SIG-M5 treated with dmso at 0.1 percent for 504 hours (cell line): ENCODE results near the gene VAC14.

Experiments used
- DNase-seq: peaks from one replicate; lab custom pipeline; 2025; ENCODE audit not compliant: unreplicated experiment; lab: John Stamatoyannopoulos, UW

The VAC14 gene

DNA sequence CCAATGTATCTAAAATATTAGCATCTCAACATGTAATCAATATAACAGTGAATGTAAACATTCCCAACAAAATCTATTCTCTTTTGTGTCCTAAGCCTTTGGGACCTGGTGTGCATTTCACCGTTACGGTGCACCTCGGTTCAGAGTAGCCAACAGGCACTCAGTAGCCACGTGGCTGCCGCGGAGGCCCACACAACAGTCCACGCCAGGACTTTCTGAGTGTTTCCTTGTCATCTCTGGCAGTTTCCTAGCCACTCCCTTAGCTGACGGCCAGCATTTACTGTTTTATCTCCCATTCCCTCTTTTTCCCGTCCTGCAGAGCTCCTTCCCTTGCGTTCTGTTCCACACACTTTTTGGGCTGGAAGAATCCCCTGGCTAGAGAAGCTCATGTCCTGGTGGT is 36.3 kb downstream of the VAC14 start:
- no peak for DNase-seq

DNA sequence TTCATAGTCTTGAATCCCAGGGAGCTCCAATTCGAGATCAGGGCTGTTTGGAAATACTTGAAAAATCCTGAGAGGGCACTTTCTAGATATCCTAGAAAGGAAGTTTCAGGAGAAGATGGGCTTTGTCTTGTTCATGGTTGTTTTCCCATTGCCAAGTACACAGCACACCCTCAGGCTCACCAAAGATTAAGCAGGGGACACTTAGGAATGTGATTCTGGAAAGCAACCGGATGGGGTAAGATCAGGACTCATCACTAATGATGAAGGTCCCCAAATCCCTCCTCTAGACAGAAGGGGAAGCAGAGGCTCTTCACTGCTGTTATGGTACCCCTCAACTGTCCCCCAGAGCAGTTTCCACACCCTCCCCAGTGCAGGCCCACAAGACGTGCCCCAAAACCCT is 40.7 kb downstream of the VAC14 start:
- no peak for DNase-seq

DNA sequence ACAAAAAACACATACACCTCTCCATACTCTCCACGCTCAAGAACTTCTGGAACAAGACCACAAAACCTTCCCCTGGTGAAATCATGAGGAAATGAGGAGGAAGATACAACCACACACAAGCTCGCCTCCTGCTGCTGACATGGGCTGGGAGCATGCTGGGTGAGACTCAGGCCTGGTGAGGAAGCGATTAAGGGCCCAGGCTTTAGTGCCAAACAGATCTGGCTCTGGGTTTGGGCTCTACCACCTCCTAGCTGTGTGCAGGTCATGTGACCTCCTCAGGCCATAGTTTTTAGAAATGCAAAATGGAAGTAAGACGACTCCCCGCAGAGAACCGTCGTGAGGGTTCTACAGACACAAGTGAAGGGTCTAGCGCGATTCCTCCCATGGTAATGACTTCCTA is 41.3 kb downstream of the VAC14 start:
- no peak for DNase-seq

DNA sequence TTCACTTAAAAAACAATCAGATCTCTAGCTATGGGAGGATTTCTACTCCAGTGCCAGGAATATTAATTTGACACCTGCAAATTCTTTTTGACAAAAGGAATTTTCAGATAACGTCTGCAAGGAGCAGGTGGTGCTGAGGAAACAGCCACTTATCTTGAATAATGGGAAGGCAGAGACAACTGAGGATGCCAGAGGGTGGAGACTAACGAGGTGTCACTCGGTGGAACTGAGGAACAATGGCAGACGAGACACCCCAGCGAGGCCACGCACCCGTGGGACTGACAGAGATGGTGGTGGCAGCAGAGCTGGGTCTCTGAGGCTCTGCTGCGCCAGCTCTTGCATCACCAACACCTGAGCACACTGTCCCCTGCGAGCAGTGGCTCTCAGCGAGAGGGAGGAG is 42.2 kb downstream of the VAC14 start:
- DNase-seq: no peak

DNA sequence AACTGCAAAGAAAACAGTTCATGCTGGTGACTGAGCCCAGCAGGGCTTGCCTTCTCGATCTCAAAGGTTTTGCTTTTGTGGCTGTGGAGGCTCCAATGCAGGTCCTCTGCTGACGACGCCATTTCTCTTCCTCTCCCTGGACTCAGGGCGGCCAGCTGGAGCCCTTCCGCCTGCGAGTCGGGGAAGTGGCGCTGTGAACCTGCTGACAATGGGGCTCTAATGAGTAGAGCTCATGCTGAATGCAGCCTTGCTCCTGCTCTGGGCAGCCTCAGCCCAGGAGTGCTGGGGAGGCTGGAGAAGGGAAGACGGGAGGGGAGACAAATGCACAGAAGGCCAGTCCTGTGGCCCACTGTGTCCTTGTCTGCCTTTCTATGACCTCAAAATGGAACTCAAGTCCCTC is 43.8 kb downstream of the VAC14 start:
- no peak for DNase-seq

DNA sequence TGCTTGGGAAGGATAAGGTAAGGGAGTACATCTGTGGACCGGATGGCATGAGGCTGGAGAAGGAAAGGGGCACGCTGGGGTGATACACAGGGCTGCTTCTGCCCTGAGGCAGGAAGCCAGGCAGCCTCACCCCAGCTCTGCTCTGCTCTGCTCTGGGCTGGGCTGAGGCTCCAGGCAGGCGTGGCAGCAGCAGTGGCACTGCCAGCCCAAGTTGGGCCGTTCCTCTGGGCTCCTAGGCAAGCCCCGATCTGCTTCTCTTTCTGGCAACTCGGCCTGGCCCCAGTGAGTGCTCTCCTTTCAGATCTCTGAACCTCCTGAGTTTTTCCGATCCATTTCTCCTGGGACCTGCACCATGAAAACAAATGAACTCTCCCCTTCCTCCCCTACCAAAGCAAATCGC is 44.9 kb downstream of the VAC14 start:
- no peak for DNase-seq

DNA sequence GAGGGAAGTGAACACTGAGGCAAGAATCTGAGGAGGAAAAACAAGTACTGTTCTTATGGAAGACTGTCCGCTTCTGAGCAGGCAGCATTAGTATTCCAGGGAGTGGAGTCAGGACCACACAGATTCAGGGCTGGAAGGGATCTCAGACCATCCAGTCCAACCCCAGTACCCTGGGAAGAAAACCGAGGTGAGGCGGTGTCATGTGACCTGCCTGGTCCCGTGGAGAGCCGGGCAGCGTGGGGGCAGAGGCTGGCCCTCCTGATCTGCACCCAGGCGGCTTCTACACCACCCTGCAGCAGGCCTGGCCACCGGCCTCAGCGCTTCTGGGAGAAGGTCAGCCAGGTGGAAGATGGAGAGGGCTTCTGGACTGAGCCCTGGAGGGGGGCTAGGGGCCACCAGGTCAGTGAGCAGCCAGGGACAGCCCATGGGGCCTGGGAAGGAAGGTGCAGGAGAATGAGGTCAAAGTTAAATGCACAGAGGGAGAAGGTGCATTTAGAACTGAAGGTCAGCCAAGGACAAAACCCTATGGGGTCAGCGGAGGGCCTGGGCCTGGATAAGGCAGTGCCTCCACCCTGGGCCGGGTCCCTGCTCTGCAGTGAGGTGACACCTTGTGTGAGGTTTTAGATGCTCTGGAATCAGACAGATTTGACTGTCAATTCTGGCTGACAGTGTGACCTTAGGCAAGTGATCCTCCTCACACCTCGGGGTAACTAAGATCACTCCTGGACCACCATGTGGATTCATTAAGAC is 45.9 kb downstream of the VAC14 start:
- no peak for DNase-seq

DNA sequence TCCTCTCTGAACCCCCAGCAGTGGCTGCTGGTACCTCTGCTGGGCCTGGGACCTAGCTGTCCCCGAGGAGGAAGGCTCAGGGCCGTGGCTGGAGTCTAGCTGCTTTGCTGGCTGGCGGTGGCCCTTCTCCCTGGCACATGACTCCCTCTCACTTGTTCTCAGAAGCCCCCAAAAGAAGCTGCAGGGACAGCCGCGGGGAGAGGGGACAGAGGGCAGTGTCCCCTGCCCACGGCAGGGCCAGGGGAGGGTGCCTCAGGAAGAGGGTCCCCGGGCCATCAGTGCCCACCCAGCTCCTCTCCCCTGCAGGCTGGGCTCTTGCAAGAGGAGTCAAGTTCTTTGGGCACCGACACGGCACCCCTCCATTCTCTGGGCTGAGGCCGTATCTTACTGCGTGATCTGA is 46.6 kb downstream of the VAC14 start:
- no peak for DNase-seq

DNA sequence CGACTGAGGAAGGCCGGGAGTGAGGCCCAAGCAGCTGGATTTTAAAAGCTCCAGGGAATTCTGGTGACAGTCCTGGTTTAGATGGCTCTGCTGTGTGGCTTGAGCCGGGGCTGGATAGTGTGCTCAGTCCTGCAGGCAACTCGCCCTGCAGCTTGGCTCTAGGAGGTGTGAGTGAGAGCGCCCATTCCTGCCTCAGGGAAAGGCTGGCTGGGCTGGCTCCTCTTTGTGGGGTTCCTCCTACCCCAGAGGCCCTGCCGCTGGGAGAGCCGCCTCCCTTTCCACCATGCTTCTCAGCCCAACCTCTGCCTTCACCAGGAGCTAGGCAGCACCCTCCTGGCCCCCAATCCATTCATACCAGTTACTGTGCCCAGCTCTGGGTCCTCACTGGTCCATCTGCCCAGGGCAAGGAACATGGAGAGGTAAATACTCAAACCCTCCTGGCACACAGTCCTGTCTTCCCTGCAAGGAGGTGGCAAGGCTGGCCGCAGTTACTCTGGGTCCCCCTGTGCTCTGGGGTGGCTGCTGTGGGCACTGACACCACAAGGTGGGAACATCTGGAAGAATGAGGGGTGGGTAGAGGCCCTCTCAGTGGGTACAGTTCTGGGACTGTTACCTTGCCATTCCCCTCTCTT is 47.1 kb downstream of the VAC14 start:
- no peak for DNase-seq

DNA sequence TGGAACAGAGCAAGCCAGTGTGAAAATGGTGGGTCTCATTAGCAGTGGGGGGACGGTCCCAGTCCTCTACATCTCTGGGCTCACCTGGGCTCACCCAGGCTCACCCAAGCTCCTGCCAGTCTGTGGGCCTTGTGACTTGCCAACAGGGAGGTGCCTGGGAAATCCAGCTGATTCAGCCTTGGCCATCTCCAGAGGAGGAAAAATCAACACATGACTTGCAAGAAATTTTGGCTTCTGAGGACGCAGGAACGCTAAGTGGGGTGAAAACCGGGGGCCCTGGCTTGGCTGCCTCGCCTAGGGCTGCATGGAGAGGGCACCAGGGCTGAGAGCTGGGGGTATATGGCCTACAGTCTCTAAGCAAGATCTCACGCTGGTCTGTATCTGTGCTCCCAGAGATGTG is 47.7 kb downstream of the VAC14 start:
- DNase-seq: no peak

DNA sequence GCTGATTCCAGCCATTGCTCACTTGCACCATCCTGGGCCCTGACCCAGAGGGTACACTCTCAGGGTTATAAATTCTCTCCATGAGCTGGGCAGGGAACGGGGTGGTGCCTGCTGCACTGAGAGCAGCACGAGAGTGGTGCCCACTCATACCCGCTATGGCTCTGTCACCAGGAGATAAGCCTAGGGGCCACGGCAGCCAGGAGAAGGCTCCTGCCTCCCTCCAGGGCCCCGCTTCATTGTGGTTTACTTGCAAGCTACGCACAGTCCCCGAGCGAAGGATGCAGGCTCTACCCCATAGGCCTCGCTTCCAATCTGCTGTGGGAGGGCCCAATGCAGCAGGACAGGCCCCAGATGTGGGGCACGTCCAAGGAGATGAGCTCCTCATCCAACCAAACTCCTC is 48.5 kb downstream of the VAC14 start:
- DNase-seq: no peak

DNA sequence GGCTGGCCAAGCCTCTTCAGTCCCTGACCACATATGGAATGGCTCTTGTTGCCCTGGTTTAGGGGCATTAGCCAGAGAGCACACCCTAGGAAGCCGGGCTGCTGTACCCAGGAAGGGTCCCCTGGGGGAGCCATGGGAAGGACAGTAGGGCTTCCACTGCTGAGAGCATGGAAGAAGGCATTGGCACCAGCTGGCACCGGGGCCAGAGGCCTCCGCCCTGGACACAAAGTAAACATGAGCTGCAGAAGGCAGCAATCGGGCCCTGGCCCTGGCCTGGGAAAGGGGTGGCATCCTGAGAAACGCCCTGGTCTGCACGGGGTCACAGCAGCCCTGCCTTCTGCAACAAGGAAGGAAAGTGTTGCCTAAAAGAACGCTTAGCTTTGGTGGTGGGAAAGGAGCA is 49.4 kb downstream of the VAC14 start:
- no peak for DNase-seq

DNA sequence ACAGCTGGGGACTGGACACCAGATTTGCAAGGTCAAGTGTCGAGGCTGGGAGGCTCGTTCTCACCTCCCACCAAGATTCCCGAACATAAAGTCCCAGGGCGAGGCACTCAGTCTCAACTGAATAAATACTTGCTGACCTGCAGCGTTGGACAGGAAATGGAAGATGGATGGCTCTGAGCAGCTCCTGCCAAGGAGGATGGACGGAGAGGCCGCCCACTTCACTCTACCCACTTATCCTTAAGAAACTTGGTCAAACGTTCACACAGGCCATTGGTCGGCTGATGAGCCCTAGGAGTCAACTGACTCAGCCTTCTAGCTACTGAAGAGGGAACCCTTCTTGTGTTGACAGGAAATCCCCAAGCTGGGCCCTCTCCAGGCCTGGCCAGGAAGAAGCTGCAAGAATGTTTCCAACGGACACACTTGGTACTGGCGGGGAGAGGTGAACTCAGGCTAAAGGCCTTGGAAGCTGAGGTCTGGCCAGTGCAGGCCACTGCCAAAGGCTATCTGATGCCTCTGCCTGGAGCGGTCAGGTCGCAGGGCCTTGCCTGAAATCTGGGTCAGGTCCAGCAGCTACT is 50.0 kb downstream of the VAC14 start:
- DNase-seq: no peak

DNA sequence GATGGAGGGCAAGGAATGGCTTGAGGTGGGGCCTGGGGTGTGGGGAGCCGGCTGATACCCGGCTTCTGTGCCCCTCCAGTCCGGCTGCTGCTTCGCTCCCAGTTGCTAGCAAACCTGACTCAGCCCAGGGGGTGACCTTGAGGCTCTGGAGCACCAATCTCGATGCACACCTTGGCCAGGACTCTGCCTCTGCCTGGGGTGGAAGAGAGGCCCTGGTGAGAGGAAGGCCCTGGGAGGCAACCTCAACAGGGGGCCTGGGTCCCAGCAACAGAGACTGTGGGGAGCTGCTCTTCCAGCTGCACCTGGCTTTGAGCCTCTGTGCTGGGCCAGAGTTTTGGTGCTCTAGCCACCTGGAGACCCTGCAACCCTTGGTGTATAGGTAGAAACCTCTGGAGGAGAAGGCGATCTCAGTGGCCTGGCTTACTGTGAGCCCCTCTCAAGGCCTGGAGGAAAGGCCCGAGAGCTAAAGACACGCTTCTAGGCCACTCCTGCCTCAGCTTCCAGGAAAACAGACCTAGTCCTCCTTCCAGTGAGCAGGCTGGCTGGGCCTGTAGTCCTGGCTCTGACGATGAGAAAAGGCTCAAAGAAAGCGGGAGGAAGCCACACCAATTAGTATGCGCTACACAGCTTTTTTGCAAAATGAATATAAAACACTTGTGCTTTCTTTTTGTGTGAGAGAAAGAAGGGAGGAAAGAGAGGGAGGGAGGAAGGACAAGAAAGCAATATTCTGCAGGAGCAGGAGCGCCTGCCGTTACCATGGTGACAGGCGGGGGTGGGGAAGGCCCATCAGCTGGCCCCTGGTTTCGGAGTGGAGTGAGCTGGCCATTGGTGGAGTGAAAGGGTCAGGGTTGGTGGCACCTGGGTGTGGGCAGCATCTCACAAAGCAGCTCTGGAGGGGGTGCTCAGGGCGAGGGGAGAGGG is 51.0 kb downstream of the VAC14 start:
- DNase-seq: no peak

DNA sequence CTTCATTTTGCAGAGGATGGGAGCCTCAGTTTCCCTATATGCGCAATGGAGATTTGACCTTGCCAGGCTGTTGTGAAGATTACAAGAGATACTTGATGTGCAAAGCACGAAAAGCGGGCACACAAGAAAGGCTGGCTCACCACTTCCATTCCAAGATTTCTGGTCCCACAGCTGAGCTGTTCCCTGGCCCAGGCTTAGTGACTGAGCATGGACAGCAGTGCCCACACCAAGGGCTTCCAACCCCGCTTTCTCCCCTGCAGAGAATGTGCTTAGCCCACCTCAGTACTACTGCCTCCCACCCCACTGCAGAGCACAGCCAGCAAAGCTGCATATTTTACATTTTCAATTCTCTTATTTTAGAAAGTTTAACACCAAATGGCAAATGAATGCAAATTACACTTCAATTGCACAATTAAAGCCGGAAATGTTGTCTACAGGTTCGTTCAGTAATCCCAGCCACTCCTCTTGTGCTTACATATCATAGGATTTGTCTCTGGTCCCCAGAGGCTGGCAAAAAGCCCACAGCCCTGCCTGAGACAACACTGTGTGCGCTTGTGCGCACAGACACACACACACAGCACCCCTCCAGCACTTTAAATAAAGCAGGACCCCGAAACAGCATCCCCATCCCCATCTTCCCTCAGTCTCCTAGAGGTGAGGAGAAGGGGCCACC is 51.8 kb downstream of the VAC14 start:
- DNase-seq: no peak

DNA sequence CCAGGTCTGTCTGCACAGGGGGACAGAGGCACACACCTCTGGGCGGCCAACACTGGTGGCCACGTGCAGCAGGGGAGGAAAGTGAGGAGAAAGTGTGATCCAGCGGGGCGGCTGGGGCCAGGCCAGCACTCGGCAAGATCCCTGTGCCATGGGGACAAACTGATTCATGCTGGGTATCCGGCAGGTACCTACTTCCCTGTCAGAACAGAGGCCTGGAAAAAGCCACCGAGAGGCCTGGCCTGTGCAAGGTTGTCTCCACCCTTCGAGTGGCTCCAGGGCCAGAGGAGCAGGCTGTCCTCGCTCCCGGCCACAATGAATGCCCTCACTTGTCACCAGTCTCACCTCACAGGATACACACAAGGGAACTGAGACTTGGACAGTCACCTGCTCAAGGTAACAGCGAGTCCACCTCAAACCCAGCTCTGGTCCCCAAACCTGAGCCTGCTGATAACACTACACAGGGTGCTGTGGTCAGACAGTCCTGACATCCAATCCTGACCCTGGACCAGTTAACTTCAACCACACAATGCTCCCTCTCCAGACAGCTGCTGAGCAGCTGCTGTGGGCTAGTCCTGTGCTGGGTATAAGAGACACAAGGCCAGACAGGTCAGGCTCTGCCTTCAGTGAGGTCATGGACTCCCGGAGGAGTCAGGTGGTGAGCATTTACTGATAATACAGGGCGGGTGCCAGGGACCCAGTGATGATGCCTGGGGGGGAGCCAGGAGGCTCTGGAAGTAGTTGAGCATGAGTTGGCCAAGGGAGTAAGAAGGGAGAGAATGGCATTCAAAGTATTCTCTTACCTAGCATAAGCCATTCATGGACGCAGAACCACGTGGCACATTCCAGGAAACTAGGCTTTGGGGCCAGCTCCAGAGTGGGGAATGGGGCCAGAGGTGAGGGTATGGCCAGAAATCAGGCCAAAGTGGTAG is 53.0 kb downstream of the VAC14 start:
- no peak for DNase-seq

DNA sequence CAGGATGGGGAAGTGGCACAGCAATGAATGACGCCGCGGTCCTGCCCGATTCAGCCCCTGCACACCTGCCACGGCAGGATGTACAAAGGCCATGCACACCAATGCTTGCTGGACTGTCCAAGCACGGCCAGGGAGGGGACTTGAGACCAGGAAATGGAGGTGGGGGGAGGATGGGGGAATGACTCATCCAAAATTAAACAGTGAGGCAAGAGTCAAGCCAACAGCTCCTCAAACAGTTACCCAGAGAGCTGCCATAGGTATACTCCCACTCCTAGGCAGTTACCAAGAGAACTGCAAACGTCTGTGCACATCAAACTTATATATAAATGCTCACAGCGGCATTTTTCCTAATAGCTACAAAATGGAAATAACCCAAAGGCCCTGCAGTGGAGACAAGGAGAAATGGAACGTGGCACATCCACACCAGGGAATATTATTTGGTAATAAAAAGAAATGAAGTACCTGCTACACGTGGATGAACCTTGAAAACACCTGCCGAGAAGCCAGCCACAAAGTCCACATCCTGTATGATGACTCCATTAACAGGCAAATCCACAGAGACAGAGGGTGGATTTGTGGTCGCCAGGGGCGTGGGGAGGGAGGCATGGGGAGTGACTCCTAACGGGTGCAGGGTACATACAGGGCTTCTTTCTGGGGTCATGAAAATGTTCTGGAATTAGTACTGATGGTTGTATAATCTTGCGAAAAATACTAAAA is 54.1 kb downstream of the VAC14 start:
- peak; percentile 56 for DNase-seq

DNA sequence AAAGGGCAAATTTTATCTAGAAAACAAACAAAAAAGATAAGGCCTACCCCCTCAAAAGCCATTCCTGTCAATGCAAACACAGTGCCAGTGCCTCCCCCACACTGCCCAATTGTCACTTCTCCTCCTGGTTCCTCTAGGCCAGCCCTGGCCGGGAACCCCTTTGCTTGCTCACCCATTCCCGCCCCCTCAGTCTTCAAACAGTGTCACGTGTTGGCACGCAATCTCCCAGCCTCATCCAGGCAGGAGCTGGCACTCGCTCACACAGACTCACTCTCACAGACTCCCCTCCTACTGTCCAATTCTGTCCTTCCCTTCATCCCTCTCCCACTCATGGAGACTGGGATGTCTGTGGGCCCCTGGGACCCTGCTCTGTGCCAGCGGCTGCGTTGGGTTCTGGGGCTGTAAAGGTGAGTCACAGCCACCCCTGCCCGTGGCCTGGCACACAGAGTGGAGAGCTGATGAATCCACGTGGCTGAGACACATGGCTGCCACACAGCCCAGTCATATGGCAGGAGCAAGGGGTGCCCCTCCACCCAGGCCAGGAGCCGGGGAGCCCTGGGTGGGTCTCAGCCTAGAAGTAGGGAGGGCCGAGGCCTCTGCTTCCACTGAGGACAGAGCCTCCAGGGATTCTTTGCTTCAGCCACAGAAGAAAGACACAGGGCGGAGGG is 54.8 kb downstream of the VAC14 start:
- no peak for DNase-seq

DNA sequence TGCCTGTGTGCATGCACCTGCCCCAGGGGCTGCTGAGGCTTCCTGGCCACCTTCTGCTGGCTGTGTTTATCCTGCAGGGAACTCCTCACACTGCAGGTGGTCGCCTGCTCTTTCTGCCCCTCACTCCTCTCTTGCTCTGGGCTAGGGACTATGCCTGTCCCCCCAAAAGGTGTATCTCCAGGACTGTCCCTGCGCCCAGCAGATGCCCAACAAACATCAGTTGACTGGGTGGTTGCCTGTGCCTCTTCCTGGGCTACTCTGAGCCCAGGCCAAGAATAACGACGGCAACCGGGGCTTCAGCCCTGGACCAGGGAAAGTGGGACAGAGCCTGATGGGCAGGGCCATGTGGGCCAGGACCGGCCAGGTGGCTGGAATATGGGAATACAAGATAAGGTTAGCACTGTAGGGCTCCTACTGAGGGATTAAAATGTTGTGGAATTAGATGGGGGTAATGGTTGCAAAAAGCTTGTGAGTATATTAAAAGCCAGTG is 55.4 kb downstream of the VAC14 start:
- no peak for DNase-seq
